GM18858 (cell line): ENCODE data around the gene CYP19A1.
A peak's percentile ranks its signal among the peaks of the same experiment; 100 is the strongest.

ENCODE experiments used
- ATAC-seq: cut with Tn5 transposase; IDR thresholded peaks from one replicate; pipeline ENCODE4 v1.9.1; 2021; ENCODE audit not compliant: unreplicated experiment

Gene CYP19A1

DNA sequence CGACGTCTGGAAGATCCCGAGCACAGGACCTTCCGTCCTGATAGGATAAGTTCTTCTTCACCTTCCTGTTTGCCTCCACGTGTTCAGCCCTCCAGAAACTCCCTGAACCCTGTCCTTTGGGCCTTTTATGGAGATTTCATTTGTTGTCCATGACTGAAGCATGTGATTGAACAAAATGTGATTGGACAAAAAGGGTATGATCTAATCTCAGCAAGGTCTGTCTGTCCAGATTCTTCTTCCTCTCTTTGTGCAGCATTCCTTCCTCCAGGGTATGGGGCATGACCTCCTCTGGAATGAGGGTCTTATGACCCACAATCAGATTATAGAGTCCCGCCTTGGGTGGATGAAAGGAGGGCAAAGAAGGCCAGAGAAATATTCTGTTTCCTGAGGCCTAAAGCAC is at the start of gene CYP19A1:
CYP19A1 (minus strand) TSS at position 101 of the 400 bp plus-strand sequence. CDS start 95,684 bp downstream, outside the sequence.
- ATAC-seq: no peak

DNA sequence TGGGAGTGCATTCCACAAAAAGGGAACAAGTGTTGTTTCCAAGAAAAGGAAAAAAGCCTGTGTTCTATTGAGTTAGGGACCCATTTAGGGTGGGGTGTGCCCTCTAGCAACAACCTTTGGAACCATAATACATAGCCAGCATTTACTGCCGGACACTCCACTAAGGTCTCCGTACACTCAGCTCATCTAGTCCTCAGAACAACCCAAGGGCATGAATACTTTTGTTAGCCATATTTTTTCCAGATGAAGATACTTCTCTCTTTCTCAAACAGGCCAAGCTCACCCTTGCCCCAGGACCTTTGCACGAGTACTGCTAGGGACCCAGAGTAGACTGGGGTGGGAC is 49.3 kb upstream of the CYP19A1 start:
- no peak for ATAC-seq

DNA sequence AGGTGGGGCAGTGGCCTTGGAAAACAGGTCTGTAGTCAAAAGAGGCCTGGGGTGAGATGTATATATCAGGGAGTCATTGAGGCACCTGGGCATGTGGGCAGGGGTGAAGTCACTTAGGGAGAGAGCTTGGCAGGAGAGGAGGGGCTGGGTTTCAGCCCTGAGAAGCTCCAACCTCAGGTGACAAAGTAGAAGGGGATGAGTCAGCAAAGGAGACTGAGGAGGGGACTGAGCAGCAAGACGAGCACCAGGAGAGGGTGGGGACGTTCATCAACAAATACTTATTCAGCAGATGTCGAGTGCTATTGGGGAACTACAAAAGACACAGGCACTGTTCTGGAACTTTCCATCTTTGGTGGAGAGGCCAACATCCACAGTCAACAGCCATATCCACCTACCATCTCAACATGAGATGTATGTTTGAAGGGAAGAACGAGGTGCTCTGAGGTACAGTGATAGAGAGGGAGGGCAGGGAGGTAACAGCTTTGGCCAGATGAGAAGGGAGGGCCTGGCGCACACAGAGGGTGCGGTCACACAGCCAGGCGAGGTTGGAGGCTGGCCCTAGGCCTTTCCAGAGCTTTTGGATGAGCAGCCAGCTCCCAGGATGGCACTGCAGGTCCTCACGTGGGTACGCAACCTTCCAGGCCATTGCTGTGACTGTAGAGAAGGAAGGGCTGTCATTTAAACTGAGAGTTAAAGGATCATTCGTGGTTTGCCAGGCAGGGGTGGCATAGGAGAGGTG is 48.7 kb upstream of the CYP19A1 start:
- ATAC-seq: no peak

DNA sequence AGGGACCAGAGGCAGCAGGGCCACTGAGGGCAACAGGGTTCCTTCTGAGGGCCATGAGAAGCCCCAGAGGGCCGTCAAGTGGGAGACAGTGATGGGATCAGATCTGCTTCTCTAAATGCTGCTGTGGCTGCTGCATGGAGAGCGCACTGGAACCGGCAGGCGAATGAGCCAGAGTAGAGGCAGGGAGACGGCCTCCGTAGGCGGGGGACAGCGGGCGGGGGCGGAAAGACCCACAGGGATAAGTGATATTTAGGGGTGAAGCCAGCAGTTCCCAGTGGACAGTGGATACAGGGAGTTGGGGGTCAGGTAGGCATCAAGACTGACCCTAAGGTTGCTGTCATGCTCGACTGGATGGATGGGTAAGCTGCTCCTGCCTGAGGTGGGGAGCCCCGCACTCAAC is 48.1 kb upstream of the CYP19A1 start:
- no peak for ATAC-seq

DNA sequence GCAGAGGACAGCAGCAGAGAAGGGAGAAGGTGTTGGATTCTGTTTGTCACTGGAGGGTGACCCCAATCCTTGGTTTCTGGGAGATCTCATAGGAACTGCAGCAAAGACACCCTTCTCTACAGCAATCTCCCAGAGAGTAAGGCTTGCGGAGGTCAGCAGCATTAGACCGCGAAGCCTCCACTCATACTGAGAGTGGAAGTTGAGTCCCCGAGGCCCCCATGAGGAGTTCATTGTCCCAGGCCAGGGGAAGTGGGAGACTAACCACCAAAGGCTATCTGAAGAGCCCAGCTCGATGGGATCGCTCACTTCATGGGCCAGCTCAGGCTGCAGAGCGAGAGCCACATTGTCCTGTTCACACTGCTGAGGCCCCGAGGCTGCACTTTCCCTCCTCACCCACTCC is 47.6 kb upstream of the CYP19A1 start:
- ATAC-seq: no peak

DNA sequence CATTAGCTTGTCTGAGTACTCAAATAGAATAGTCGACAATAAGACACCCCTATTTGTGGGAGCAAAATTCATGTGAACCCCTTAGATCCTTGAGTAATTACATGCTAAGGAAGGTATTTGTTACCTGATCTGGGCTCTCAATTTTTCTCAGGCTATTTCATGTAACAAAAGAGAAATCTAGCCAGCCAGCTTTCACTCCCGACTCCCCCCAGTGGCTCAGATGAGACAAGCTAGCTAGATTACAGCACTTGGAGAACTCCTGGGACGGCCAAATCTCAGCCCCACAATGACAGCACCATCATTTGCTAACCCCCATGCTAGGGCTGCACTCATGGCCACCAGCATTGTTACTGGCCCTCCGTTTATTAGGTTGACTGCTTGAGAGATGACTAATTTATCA is 44.4 kb upstream of the CYP19A1 start:
- ATAC-seq: no peak

DNA sequence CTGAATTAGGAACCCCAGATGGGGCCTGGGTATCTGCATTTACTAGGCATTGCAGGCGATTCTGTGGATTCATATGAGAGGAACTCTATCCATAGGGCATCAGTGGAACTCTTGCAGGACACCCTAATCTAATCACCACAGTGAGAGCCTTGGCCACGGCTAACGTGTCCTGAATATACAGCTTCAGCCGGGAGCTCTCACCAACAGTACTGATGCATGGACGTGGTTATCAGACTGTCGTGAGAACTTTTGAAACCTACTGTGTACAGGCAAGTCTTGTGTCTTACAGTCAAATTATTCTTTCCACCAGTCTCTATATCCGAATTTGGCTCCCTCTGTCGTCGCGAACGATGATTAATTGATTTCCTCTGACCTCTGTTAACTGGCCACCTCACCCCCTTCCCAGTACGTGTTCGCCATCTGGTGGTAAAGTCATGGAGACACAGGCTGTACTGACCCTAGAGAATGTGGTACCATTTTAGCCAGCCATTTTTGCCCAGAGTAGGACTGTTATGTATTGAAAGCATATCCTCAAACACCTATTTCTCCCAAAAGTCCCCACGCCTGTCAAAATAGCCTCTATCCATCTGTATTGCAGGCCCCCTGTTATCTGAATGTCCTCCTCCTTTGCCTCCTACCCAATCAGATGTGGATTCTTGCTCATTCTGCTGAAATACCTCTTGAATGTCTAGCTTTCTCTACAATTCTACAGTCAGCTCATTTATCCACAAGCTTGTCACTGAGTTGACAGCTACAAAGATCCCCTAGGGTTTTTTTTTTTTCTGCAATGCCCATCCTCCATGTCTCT is 42.8 kb upstream of the CYP19A1 start:
- peak; percentile 78 for ATAC-seq

DNA sequence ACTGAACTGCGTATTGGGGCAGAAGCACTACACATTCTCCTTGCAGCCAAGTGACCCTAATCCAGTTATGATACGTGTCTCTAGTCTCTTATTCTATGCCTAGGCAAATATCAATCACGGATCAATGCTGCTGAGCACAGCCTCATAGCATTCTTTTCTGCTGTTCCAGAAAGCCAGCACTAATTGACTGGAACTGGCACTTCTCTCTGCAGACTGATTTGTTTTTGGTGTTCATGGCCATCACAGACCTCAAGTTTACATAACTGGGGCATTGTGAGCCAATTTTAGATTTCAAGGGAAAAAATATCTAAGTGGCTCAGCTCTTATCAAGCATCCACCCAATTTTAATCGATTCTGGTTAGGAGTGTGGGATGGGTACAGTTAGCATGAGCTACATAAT is 41.0 kb upstream of the CYP19A1 start:
- no peak for ATAC-seq

DNA sequence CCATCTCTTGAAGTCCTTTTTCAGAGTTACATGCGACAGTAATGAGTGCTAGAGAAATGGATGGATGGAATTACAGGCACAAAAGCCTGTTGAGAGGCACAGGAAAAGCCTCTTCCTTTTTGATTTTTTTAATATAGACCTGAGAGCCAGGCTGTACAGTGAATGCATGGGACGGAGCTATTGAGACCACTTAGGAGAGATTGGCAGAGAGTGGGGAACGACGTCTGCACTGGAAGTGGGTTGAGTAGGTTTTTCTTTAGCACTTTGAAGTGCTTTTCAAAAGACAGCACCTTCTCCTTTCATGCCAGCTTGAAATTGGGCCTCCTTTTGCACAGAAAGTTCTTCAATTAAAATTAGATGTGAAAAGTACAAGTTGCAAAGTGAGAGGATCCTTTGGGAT is 40.0 kb upstream of the CYP19A1 start:
- no peak for ATAC-seq

DNA sequence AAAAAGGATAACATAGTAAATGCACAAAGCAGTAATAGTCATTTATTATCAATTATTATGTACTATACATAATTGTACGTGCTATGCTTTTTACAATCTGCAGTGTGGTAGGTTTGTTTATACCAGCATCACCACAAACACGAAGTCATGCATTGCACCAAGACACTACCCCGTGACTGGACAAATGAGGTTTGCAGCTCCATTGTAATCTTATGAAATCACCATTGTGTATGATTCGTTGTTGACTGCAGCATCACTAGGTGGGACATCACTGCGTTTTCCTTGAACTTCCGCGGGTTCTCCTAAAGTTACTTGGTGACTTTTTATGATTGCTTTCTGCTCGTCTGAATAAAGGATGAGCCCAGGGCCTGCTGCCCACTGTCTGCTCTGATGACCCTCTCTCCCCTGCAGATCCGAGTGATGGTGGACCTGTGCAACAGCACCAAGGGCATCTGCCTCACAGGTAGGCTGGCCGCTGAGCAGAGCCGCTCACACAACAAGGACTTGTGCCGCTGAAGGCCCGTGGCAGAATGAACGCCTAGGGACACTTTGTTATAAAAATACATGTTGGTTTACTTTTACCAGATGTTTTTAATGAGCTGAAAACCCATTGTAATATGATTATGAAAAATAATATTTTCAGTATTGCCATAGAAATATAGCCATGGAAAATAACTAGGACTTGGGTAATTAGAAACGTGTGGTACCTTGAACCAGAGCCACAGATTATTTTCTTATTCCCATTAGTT is 38.8 kb upstream of the CYP19A1 start:
- ATAC-seq: no peak

DNA sequence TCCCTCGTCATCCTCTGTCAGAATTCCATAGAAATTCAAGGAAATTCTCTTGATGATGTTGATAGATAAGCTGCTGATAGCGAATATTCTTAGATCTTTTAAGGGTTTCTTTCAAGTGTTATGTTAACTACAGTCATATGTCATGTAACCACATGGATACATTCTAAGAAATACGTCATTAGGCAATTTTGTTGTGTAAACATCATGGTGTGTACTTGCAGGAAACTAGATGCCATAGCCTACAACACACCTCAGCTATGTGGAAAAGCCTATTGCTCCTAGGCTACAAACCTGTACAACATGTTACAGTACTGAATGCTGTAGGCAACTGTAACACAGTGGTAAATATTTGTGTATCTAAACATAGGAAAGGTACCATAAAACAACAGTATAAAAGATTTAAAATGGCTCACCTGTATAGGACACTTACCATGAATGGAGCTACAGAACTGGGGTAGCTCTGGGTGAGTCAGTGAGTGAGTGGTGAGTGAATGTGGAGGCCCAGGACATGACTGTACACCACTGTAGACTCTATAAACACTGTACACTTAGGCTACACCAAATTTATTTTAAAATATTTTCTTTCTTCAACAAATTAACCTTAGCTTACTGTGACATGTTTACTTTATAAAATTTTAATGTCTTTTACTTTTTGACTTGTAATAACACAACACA is 37.7 kb upstream of the CYP19A1 start:
- no peak for ATAC-seq

DNA sequence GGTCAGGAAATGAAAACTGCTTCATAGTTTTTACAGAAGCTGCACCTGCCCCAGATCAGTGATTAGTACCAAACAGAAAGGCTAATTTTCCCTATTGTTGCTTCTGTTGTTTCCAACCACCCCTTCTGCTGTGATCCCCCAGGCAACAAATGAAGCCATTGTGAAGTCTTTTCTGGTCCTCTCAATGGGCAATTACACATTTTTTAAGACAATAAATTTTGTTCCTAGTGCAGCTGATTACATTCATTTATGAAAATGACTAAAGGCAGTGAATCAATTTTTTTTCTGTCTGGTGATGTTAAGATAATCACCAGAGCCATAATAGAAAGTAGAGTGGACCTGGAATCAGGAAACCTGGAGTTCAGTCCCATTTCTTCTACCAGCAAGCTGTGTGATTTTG is 35.7 kb upstream of the CYP19A1 start:
- ATAC-seq: no peak

DNA sequence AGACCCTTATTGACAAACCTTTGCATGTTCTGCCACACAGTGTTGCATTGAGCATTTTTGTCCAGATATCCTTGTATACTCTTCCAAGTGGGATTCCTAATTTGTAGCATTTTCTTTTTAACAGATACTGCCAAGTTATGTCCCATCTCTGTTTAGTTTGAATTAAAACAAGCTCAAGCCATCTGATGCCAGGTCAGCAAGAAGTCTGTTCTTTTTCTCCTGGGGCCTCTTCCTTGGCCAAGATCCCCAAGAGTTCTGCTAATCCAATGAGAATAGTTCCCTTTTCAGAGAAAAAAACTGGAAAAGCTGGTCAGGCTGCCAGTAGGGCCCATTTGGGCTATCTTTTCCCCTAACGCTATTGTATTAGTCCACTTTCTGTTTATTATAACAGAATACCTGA is 32.9 kb upstream of the CYP19A1 start:
- ATAC-seq: no peak

DNA sequence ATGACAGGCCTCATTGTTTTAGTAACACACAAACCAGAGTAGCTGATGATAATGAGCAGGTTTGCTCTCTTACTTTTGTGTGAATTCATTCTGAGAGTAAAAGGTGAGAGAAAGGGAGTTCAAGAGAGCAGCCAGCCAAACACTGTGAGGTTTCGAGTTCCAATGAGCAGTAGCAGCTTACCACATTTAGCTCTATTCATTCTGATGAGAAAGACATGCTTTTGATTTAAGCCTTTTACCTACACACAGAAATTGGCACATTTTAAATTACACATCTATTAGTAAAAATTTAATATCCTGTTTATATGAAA is 31.0 kb upstream of the CYP19A1 start:
- no peak for ATAC-seq

DNA sequence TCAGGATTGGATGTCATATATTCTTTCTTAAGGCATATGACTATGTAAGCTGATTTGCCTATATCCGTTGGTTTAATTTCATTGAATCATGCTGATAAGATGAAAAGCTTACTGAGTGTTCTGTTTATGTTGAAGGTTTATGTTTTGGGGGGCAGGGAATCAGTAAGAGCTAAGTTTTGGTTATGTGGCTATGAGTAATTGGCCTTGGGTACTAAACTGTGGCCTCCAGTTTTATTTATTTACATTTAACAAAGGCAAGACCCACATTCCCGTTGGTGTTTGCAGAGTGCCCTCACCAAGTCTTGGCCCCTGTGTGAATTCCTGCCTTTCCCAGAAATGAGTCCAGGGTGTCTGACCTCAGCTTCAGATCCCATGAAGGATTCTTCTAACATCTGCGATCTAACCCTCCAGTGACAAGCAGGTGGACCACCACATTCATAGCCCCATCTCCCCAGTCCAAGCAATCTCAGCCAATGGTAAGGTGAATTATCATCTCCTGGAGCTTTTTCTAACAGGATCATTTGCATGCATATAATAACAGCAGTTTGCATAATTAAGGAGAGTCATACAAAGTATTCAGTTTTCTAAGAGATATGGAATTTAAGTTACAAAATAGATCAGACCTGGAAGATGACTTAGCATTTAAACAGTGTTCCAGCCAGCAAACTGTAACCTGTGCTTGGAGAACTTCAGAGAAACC is 30.5 kb upstream of the CYP19A1 start:
- ATAC-seq: no peak

DNA sequence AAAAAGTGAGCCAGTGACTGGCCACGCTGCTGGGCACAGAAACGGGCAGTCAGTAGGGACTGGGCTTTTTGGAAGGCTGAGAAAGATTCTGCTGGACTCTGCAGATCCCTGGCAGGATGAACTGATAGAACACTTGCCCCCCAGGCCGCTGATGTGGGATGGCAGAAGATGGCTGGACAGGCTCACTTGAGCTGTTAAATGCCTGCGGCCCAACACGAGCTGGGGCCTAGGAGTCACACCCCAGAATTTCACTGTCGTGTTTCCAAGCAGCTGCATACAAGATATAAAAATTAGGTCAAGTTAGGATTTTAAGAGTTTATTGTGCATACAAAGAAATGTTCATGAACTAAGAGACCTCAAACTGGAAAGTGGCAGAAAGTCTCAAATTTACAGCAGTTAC is 29.9 kb upstream of the CYP19A1 start:
- ATAC-seq: no peak

DNA sequence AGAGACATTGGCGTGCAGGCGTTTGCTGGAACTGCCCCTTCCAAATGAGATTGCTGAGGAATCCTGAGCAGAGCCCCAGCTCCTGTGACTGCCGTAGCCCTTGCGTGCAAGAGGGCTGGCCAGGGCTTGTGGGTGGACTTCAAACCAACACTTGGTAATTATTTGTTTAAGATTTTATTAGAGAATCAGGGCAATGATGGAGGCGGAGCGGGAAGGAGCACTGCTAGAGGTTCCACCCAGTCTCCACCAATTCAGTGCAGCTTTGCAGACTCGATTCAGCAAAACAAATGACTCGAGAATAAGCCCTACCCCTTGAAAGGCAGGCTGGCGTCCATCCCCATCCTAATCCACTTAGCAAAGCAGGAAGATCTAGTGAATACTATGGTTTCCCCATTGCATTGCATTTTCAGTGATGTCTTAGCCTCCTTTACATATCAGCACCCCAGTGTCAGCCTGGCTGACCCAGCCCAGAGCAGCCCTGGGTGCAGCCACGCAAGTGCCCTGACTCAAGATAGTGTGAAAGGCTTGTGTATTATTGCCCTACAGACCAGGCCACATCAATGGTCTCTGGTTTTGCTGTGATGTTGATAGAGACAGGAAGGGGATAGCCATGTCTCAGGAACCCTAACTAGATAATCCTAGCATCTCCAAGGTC is 29.1 kb upstream of the CYP19A1 start:
- ATAC-seq: no peak

DNA sequence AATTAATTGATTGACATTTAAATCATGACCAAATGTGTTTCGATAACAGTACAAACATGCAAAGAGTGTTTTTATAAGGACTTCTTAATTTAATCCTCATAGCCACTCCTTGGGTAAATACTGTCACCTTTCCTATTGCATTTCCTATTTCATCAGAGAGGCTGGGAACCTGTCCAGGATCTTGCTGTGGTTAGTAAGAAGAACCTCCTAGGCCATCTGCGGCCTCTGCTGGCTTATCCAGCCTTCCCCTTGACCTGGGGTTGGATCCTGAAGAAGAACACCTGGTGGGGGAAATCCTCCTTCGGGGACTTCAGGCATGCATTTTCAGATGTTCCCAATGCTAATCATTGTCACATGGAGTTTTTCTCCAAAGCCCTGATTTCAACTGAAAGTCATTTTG is 28.5 kb upstream of the CYP19A1 start:
- ATAC-seq: no peak

DNA sequence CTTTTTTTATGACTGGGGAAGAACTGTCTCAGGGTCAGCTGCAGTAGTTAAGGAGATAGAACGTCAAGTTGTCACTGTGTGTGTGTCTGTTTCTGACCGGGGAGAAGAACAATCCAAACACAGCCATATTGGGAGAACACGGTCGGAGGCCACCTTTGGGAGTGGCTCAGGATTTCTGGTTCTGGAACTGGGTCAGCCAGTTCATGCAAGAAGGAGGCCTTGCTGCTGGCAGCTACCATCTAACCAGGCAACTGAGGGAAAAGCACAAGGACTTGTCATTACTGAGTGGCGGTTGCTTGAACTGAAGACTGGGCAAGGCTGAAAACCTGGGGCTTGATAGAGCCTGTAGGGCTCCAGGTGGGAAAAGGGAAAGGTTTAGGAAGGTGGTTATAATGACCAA is 27.7 kb upstream of the CYP19A1 start:
- ATAC-seq: no peak

DNA sequence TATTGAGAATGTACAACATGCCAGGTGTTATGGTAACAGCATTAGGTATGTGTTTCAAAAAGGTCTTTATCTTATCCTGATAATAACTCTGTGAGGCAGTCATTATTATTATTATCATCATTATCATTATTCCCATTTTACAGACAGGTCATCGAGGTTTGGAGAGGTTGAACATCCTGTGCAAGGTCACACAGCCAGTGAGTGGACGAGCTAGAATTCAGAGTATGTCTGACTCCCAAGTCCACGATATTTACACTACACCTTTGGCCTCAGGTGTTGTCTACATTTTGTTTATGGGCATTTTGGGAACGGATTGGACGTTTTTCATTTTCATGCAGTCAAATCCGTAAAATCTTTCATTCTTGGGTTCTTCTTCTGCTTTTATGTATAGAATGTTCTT is 27.0 kb upstream of the CYP19A1 start:
- ATAC-seq: no peak
